ENCODE measurements around the gene GTF2H4.

GTF2H4 gene

DNA sequence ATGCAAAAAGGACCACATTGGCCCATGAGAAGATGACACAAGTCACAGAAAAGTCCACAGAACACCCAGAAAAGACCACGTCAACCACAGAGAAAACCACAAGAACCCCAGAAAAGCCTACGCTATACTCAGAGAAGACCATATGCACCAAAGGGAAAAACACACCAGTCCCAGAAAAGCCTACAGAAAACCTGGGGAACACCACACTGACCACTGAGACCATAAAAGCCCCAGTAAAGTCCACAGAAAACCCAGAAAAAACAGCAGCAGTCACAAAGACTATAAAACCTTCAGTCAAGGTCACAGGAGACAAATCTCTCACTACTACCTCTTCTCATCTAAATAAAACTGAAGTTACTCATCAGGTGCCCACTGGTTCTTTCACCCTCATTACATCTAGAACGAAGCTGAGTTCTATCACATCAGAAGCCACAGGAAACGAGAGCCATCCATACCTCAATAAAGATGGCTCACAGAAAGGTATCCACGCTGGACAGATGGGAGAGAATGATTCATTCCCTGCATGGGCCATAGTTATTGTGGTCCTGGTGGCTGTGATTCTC is 44.0 kb downstream of the GTF2H4 start:
- no peak overlapping the region for H3K4me2 ChIP-seq (ENCODE audit: insufficient read depth, low read length, poor library complexity, severe bottlenecking)
- H2BK120ac ChIP-seq (ENCODE audit: low read depth, low read length): no peak overlapping the region
- H3K9me3 ChIP-seq (replicated peaks in 1 of 2; ENCODE audit: control insufficient read depth in 2 of 2, insufficient read depth in 1 of 2, low read depth in 1 of 2, low read length in 2 of 2): peaks cover 3 to 4% of the 10 kb centered on the region in 2 donors
- H3K79me1 ChIP-seq (ENCODE audit: low read depth, low read length): no peaks in the 10 kb centered on the region
- no peak overlapping the region for H2BK12ac ChIP-seq (ENCODE audit: low read length)
- H3K27me3 ChIP-seq (ENCODE audit: control insufficient read depth in 3 of 3, insufficient read depth in 3 of 3, low read depth in 1 of 3, low read length in 3 of 3): peaks cover 0 to 51% (median 3%) of the 10 kb centered on the region in 3 experiments
- H3K4me3 ChIP-seq (ENCODE audit: low read length in 2 of 2): no peak overlapping the region
- H3K18ac ChIP-seq (ENCODE audit: low read length): no peak overlapping the region
- H2BK15ac ChIP-seq (ENCODE audit: low read length): no peak overlapping the region
- no peak overlapping the region for H2AK5ac ChIP-seq (ENCODE audit: low read depth, low read length)
- no peak overlapping the region for H2AFZ ChIP-seq (ENCODE audit: low read length)
- no peak overlapping the region for H3K4ac ChIP-seq (ENCODE audit: low read length)
- WGBS, 2 donors (ENCODE audit: extremely low coverage in 2 of 2, insufficient read length in 2 of 2, insufficient replicate concordance in 1 of 2): no CpG with 5 or more reads among the region's 5 CpGs
- H3K23ac ChIP-seq (ENCODE audit: low read depth, low read length, poor library complexity): no peak overlapping the region
- no peak overlapping the region for H3K27ac ChIP-seq (replicated peaks; ENCODE audit: low read length)
- no peak overlapping the region for H3K9ac ChIP-seq (ENCODE audit: low read depth, low read length, poor library complexity)
- no peak overlapping the region for H2BK5ac ChIP-seq (ENCODE audit: low read length)
- no peaks in the 10 kb centered on the region for H3K36me3 ChIP-seq (replicated peaks in 1 of 2; ENCODE audit: control insufficient read depth in 2 of 2, insufficient read depth in 2 of 2, low read length in 2 of 2)
- DNase-seq (ENCODE audit: low spot score): no peak
- no peak overlapping the region for H4K8ac ChIP-seq (ENCODE audit: low read depth, low read length)
- H4K91ac ChIP-seq (ENCODE audit: low read depth, low read length, poor library complexity): no peak overlapping the region
- H3K4me1 ChIP-seq (ENCODE audit: control insufficient read depth in 2 of 2, insufficient read depth in 1 of 2, low read depth in 1 of 2, low read length in 2 of 2): peaks cover 2 to 11% of the 10 kb centered on the region in 2 donors
- no peak overlapping the region for H3K14ac ChIP-seq (ENCODE audit: low read length)

GRCh38 chr6:30954631-30955366 is 46.8 kb downstream of the GTF2H4 start:
- Histone ChIP-seq H4K91ac (ENCODE audit: low read depth, low read length, poor library complexity) (no peak overlapping the region), H3K4me3 (ENCODE audit: low read length in 2 of 2) (peak overlapping the region; percentile 1 to 14), H2BK5ac (ENCODE audit: low read length) (no peak overlapping the region), H2AFZ (ENCODE audit: low read length) (peak overlapping the region; percentile 73), H3K4ac (ENCODE audit: low read length) (no peak overlapping the region), H3K36me3 (replicated peaks in 1 of 2; ENCODE audit: control insufficient read depth in 2 of 2, insufficient read depth in 2 of 2, low read length in 2 of 2) (no peaks in the 10 kb centered on the region), H2BK15ac (ENCODE audit: low read length) (no peak overlapping the region), H3K27ac (replicated peaks; ENCODE audit: low read length) (peak overlapping the region; percentile 3), H3K27me3 (ENCODE audit: control insufficient read depth in 3 of 3, insufficient read depth in 3 of 3, low read depth in 1 of 3, low read length in 3 of 3) (peaks cover 0 to 68% (median 3%) of the 10 kb centered on the region in 3 experiments), H3K4me1 (ENCODE audit: control insufficient read depth in 2 of 2, insufficient read depth in 1 of 2, low read depth in 1 of 2, low read length in 2 of 2) (peaks cover 2 to 11% of the 10 kb centered on the region in 2 donors), H3K18ac (ENCODE audit: low read length) (no peak overlapping the region), H2BK12ac (ENCODE audit: low read length) (no peak overlapping the region), H3K23ac (ENCODE audit: low read depth, low read length, poor library complexity) (no peak overlapping the region), H3K4me2 (ENCODE audit: insufficient read depth, low read length, poor library complexity, severe bottlenecking) (peak overlapping the region; percentile 67), H2BK120ac (ENCODE audit: low read depth, low read length) (no peak overlapping the region), H3K9ac (ENCODE audit: low read depth, low read length, poor library complexity) (no peak overlapping the region), H3K79me1 (ENCODE audit: low read depth, low read length) (no peaks in the 10 kb centered on the region), H2AK5ac (ENCODE audit: low read depth, low read length) (peak overlapping the region; percentile 13), H3K9me3 (replicated peaks in 1 of 2; ENCODE audit: control insufficient read depth in 2 of 2, insufficient read depth in 1 of 2, low read depth in 1 of 2, low read length in 2 of 2) (peaks cover 3 to 4% of the 10 kb centered on the region in 2 donors), H3K14ac (ENCODE audit: low read length) (no peak overlapping the region), H4K8ac (ENCODE audit: low read depth, low read length) (no peak overlapping the region)
- no peak for DNase-seq (ENCODE audit: low spot score)
- no CpG with 5 or more reads among the region's 9 CpGs for WGBS, 2 donors (ENCODE audit: extremely low coverage in 2 of 2, insufficient read length in 2 of 2, insufficient replicate concordance in 1 of 2)

GRCh38 chr6:30955367-30956042 is 47.5 kb downstream of the GTF2H4 start:
- Histone ChIP-seq H3K36me3 (replicated peaks in 1 of 2; ENCODE audit: control insufficient read depth in 2 of 2, insufficient read depth in 2 of 2, low read length in 2 of 2) (no peaks in the 10 kb centered on the region), H3K23ac (ENCODE audit: low read depth, low read length, poor library complexity) (no peak overlapping the region), H3K9me3 (replicated peaks in 1 of 2; ENCODE audit: control insufficient read depth in 2 of 2, insufficient read depth in 1 of 2, low read depth in 1 of 2, low read length in 2 of 2) (peaks cover 3 to 4% of the 10 kb centered on the region in 2 donors), H2BK15ac (ENCODE audit: low read length) (peak overlapping the region; percentile 25), H2AK5ac (ENCODE audit: low read depth, low read length) (no peak overlapping the region), H4K91ac (ENCODE audit: low read depth, low read length, poor library complexity) (no peak overlapping the region), H3K79me1 (ENCODE audit: low read depth, low read length) (no peaks in the 10 kb centered on the region), H3K4ac (ENCODE audit: low read length) (no peak overlapping the region), H3K4me2 (ENCODE audit: insufficient read depth, low read length, poor library complexity, severe bottlenecking) (peak overlapping the region; percentile 67), H2BK5ac (ENCODE audit: low read length) (peak overlapping the region; percentile 27), H2BK120ac (ENCODE audit: low read depth, low read length) (no peak overlapping the region), H2BK12ac (ENCODE audit: low read length) (no peak overlapping the region), H3K9ac (ENCODE audit: low read depth, low read length, poor library complexity) (no peak overlapping the region), H4K8ac (ENCODE audit: low read depth, low read length) (no peak overlapping the region), H3K4me3 (ENCODE audit: low read length in 2 of 2) (peak overlapping the region; percentile 1 to 14), H3K27ac (replicated peaks; ENCODE audit: low read length) (no peak overlapping the region), H3K18ac (ENCODE audit: low read length) (peak overlapping the region; percentile 90), H2AFZ (ENCODE audit: low read length) (peak overlapping the region; percentile 73), H3K14ac (ENCODE audit: low read length) (no peak overlapping the region), H3K27me3 (ENCODE audit: control insufficient read depth in 3 of 3, insufficient read depth in 3 of 3, low read depth in 1 of 3, low read length in 3 of 3) (peaks cover 0 to 68% (median 3%) of the 10 kb centered on the region in 3 experiments), H3K4me1 (ENCODE audit: control insufficient read depth in 2 of 2, insufficient read depth in 1 of 2, low read depth in 1 of 2, low read length in 2 of 2) (peaks cover 2 to 11% of the 10 kb centered on the region in 2 donors)
- DNase-seq (ENCODE audit: low spot score): peak; percentile 53
- WGBS, 2 donors (ENCODE audit: extremely low coverage in 2 of 2, insufficient read length in 2 of 2, insufficient replicate concordance in 1 of 2): no CpG with 5 or more reads among the region's 46 CpGs

- Histone ChIP-seq H3K14ac (ENCODE audit: low read length) (no peak overlapping the region), H3K9ac (ENCODE audit: low read depth, low read length, poor library complexity) (no peak overlapping the region), H3K27ac (replicated peaks; ENCODE audit: low read length) (no peak overlapping the region), H3K36me3 (replicated peaks in 1 of 2; ENCODE audit: control insufficient read depth in 2 of 2, insufficient read depth in 2 of 2, low read length in 2 of 2) (no peaks in the 10 kb centered on the region), H2BK12ac (ENCODE audit: low read length) (no peak overlapping the region), H2BK15ac (ENCODE audit: low read length) (no peak overlapping the region), H3K4me3 (ENCODE audit: low read length in 2 of 2) (no peak overlapping the region), H2BK5ac (ENCODE audit: low read length) (no peak overlapping the region), H3K27me3 (ENCODE audit: control insufficient read depth in 3 of 3, insufficient read depth in 3 of 3, low read depth in 1 of 3, low read length in 3 of 3) (peaks cover 0 to 60% (median 3%) of the 10 kb centered on the region in 3 experiments), H3K4me2 (ENCODE audit: insufficient read depth, low read length, poor library complexity, severe bottlenecking) (no peak overlapping the region), H4K91ac (ENCODE audit: low read depth, low read length, poor library complexity) (no peak overlapping the region), H2AK5ac (ENCODE audit: low read depth, low read length) (no peak overlapping the region), H2BK120ac (ENCODE audit: low read depth, low read length) (no peak overlapping the region), H3K79me1 (ENCODE audit: low read depth, low read length) (no peaks in the 10 kb centered on the region), H4K8ac (ENCODE audit: low read depth, low read length) (no peak overlapping the region), H3K4ac (ENCODE audit: low read length) (no peak overlapping the region), H3K23ac (ENCODE audit: low read depth, low read length, poor library complexity) (no peak overlapping the region), H3K9me3 (replicated peaks in 1 of 2; ENCODE audit: control insufficient read depth in 2 of 2, insufficient read depth in 1 of 2, low read depth in 1 of 2, low read length in 2 of 2) (peaks cover 0 to 3% of the 10 kb centered on the region in 2 donors), H3K18ac (ENCODE audit: low read length) (no peak overlapping the region), H2AFZ (ENCODE audit: low read length) (no peak overlapping the region), H3K4me1 (ENCODE audit: control insufficient read depth in 2 of 2, insufficient read depth in 1 of 2, low read depth in 1 of 2, low read length in 2 of 2) (peaks cover 2 to 11% of the 10 kb centered on the region in 2 donors)
- no peak for DNase-seq (ENCODE audit: low spot score)
- WGBS, 2 donors (ENCODE audit: extremely low coverage in 2 of 2, insufficient read length in 2 of 2, insufficient replicate concordance in 1 of 2): no CpG with 5 or more reads among the region's 2 CpGs
Observed at GRCh38 chr6:30957716-30958115, 49.7 kb downstream of the GTF2H4 start.
